Type B pancreatic cell (in vitro differentiated cells): ENCODE data around the gene IER2. TPM values are rescaled to one million over a fixed set of nuclear protein-coding genes. Genes with fewer than 3 reads are reported as not detected.

Experiments
- DNase-seq: peaks from one replicate; pipeline ENCODE4 v3.0.0; 2021; ENCODE audit warnings: mixed read lengths; ENCODE audit not compliant: unreplicated experiment; ENCODE audit errors: extremely low spot score
- H3K27ac Mint-ChIP-seq: 2 replicates; pipeline ENCODE4 v1.8.0; 2021; ENCODE audit warnings: mild to moderate bottlenecking, mixed read lengths
- H3K27me3 Mint-ChIP-seq: 2 replicates; pipeline ENCODE4 v1.8.0; 2021; ENCODE audit warnings: mixed read lengths
- H3K36me3 Mint-ChIP-seq: 2 replicates; pipeline ENCODE4 v1.8.0; 2021; ENCODE audit warnings: mixed read lengths
- H3K4me1 Mint-ChIP-seq: one replicate; pipeline ENCODE4 v1.8.0; 2021; ENCODE audit warnings: mixed read lengths; ENCODE audit not compliant: unreplicated experiment
- H3K4me3 Mint-ChIP-seq: 2 replicates; pipeline ENCODE4 v1.8.0; 2021; ENCODE audit warnings: mild to moderate bottlenecking, mixed read lengths
- H3K9me3 Mint-ChIP-seq: 2 replicates; pipeline ENCODE4 v1.8.0; 2021; ENCODE audit warnings: mixed read lengths
- total RNA-seq: library from RNA; stranded (reverse); gene quantifications from 2 replicates; pipeline ENCODE4 v1.2.1, GENCODE V29; 2021; ENCODE audit warnings: low replicate concordance
- TF ChIP-seq, protein P1 (sequence below): fragments of 200-600 bp; sonication (generic); conservative IDR thresholded peaks from 2 replicates; pipeline ENCODE4 v1.5.0; 2021; ENCODE audit warnings: antibody characterized with exemption, mild to moderate bottlenecking

The IER2 gene
- total RNA-seq, 1 donor from 2014 or later = 103 TPM

DNA sequence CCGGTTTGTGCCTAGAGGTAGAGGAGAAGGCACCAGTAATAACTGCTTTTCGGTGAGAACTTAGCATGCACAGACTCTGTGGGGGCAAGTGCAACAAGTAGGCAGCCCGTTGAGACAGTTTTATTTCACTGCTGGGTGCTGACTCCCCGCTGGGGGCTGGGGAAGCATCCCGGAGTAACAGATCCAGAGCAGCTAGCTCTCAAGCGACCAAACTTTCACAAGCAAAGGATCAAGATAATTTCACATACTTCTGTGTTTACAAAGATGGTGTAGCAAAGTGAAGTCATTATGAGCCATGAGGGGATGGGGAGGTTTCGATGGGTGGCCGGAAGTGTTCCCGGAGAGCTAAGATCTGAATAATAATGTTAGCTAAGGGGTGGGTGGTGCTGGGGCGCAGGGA lies 29.4 kb upstream of the IER2 start:
- peaks cover 35% of the 10 kb centered on the region for H3K4me1 Mint-ChIP-seq
- H3K27me3 Mint-ChIP-seq = no peaks in the 10 kb centered on the region
- H3K27ac Mint-ChIP-seq = no peak overlapping the region
- H3K9me3 Mint-ChIP-seq = no peaks in the 10 kb centered on the region
- peak overlapping the region; percentile 79 for H3K4me3 Mint-ChIP-seq
- DNase-seq = no peak
- H3K36me3 Mint-ChIP-seq = no peaks in the 10 kb centered on the region
- TF ChIP-seq, protein P1, sequence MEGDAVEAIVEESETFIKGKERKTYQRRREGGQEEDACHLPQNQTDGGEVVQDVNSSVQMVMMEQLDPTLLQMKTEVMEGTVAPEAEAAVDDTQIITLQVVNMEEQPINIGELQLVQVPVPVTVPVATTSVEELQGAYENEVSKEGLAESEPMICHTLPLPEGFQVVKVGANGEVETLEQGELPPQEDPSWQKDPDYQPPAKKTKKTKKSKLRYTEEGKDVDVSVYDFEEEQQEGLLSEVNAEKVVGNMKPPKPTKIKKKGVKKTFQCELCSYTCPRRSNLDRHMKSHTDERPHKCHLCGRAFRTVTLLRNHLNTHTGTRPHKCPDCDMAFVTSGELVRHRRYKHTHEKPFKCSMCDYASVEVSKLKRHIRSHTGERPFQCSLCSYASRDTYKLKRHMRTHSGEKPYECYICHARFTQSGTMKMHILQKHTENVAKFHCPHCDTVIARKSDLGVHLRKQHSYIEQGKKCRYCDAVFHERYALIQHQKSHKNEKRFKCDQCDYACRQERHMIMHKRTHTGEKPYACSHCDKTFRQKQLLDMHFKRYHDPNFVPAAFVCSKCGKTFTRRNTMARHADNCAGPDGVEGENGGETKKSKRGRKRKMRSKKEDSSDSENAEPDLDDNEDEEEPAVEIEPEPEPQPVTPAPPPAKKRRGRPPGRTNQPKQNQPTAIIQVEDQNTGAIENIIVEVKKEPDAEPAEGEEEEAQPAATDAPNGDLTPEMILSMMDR = no peak

DNA sequence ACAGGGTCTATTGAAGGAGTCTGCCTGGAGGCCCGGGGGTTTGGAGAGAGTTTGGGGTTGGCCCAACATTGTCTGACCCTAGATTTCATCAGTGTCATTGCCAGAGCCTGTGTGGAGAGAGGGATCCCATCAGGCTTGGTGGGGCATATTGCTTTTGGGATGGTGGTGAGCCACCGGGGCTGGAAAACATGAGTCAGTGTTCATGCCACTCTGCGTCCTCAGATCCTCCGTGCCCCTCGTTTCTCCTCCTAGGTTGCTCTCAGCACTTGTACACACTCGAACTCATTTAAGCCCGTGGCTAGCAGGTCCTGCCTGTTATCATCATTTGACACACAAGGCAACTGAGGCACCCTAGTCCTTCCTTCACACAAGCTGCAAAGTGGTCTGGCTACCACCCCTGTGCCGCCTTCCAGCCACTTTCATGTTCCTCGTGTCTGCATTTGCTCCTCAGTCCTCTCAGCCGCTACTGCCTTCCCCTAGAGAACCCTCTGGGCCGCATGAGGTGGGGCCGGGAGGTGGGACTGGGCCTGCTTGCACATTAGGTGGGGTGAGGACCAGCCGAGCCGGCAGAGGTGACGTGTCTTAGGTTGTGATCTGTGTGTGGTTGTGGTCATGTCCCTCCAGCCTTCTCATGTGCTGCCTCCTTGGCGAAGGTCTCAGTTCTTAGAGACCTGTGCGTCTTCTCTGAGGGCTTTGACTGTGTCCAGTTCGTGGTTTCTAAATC lies 28.5 kb upstream of the IER2 start:
- DNase-seq = no peak
- Mint-ChIP-seq H3K36me3 (no peaks in the 10 kb centered on the region), H3K4me3 (peak overlapping the region; percentile 54), H3K4me1 (peaks cover 31% of the 10 kb centered on the region), H3K27ac (peak overlapping the region; percentile 20), H3K9me3 (no peaks in the 10 kb centered on the region), H3K27me3 (no peaks in the 10 kb centered on the region)
- TF ChIP-seq, protein P1 = no peak

DNA sequence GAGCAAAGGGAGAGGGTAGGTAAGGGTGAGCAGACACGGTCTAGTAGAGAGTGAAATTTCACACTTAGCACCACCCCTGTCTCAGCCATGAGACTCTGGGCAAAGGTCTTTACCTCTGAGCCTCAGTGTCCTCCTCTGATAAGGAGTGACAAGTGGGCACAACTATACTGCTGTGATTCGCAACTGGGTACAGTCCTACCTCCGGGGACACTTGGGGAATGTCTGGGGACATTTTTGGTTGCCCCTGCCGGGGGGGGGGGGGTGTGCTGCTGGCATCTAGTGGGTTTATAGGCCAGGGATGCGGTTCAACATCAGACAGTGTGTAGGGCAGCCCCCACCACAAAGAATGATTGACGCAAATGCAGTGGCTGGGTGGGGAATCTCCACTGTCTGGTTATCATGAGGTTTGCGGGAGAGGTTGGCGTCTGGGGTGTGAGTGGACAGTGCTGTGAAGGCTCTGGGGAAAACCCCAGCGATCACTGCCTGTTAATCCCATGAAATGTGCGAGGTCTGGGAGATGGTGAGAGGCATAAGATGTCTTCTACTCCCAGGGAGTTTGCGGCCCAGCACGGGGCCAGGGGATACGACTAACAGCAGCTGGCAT lies 27.8 kb upstream of the IER2 start:
- H3K4me1 Mint-ChIP-seq = peaks cover 26% of the 10 kb centered on the region

DNA sequence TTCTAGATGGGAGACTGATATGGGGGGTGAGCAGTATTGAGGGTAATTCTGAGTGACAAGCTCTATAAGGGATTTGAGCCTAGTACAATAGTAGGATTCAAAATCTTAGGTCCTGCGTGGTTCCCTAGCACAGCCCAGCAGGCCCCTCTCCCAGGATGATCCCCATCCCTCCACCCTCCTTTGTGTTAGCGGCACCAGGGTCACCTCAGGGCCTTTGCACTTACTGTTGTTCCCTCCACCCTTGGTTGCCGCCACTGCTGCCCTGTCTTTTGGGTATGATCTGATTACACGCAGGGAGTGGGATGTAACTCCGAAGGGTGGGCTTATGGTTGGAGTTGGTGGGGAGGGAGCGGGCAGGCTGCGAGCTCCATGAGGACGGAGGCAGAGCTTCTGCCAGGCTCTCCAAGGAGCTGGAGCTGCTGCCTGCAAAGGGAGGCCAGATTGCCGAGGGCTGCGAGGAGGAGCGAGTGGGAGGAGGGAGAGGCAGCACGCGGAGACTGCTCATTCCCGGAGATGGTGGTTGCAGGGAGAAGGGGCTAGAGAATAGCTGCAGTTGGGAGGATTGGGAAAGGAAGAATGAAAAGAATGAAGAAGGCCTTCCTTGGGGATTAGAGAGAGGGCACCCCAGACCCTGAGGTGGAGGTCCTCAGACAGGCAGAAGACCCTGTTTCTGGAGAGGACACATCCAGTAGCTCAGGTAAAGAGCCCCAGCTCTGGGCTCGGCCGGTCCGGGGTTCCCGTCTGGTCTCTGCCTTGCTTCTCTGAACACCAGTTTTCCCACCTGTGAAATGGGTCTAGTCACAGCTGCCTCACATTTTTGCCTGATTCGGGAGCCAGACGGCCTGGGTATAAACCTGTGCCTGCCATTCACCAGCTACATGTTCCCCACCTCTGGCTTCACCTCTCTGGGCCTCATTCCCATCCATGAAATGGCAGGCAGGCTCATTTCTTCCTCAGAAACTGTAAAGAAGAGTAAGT lies 26.9 kb upstream of the IER2 start:
- Mint-ChIP-seq H3K4me3 (no peak overlapping the region), H3K27me3 (no peaks in the 10 kb centered on the region), H3K9me3 (no peaks in the 10 kb centered on the region), H3K27ac (no peak overlapping the region), H3K36me3 (no peaks in the 10 kb centered on the region), H3K4me1 (peaks cover 26% of the 10 kb centered on the region)
- DNase-seq = no peak
- TF ChIP-seq, protein P1 = no peak

More for the DNA sequence above, 27.8 kb upstream of the IER2 start:
- Mint-ChIP-seq H3K9me3 (no peaks in the 10 kb centered on the region), H3K36me3 (no peaks in the 10 kb centered on the region), H3K27ac (peak overlapping the region; percentile 20), H3K27me3 (no peaks in the 10 kb centered on the region), H3K4me3 (peak overlapping the region; percentile 54)
- TF ChIP-seq, protein P1 = no peak
- DNase-seq = no peak

DNA sequence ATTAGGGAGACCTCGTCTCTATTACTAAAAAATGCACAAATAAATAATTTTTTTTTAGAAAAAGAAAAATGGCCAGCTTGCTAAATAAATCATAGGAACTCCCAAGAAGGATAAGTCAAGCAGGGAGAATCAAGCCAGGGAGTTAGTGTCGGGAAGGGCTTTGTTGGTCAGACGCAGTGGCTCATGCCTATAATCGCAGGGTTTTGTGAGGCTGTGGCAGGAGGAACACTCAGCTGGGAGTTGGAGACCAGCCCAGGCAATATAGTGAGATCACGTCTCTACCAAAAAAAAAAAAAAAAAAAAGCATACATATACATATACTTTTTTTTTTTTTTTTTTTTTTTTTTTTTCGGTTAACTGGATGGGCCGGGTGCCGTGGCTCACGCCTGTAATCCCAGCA lies 23.2 kb upstream of the IER2 start:
- DNase-seq = no peak
- no peaks in the 10 kb centered on the region for H3K9me3 Mint-ChIP-seq
- H3K27ac Mint-ChIP-seq = no peak overlapping the region
- H3K36me3 Mint-ChIP-seq = no peaks in the 10 kb centered on the region
- peaks cover 14% of the 10 kb centered on the region for H3K4me1 Mint-ChIP-seq
- TF ChIP-seq, protein P1 = no peak
- no peak overlapping the region for H3K4me3 Mint-ChIP-seq
- H3K27me3 Mint-ChIP-seq = no peaks in the 10 kb centered on the region
